NT2/D1 (cell line): ENCODE measurements around the gene CXCR5.

Experiments
- YY1 ChIP-seq: IDR thresholded peaks from 2 replicates; pipeline ENCODE4 v1.6.1; 2011; ENCODE audit not compliant: insufficient read length, insufficient read depth
- ZNF274 ChIP-seq: IDR thresholded peaks from 2 replicates; pipeline ENCODE4 v1.6.1; 2011; ENCODE audit warnings: mild to moderate bottlenecking, low read depth, low read length

DNA sequence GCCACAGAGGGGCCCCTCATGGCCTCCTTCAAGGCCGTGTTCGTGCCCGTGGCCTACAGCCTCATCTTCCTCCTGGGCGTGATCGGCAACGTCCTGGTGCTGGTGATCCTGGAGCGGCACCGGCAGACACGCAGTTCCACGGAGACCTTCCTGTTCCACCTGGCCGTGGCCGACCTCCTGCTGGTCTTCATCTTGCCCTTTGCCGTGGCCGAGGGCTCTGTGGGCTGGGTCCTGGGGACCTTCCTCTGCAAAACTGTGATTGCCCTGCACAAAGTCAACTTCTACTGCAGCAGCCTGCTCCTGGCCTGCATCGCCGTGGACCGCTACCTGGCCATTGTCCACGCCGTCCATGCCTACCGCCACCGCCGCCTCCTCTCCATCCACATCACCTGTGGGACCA, 10.0 kb downstream of the CXCR5 start:
- no peak for TF ChIP-seq ZNF274
- TF ChIP-seq YY1, result no peak
